Ectodermal cell (in vitro differentiated cells): ENCODE results near the gene EHHADH.

Experiments
- H3K27ac ChIP-seq: 2 replicates; pipeline ENCODE4 v1.7.0; 2013; ENCODE audit warnings: mild to moderate bottlenecking, low read depth, low read length; ENCODE audit not compliant: insufficient read depth, poor library complexity, severe bottlenecking
- H3K27me3 ChIP-seq: 2 replicates; pipeline ENCODE4 v1.7.0; 2013; ENCODE audit warnings: mild to moderate bottlenecking, low read length; ENCODE audit not compliant: insufficient read depth, control insufficient read depth, poor library complexity, severe bottlenecking
- H3K36me3 ChIP-seq: one replicate; pipeline ENCODE4 v1.7.0; 2013; ENCODE audit warnings: low read length; ENCODE audit not compliant: control insufficient read depth, insufficient read depth
- H3K4me1 ChIP-seq: one replicate; pipeline ENCODE4 v1.7.0; 2013; ENCODE audit warnings: low read length; ENCODE audit not compliant: control insufficient read depth, insufficient read depth
- H3K4me3 ChIP-seq: 2 replicates; pipeline ENCODE4 v1.7.0; 2013; ENCODE audit warnings: low read depth, low read length, control low read depth; ENCODE audit not compliant: insufficient read depth
- H3K9me3 ChIP-seq: 2 replicates; pipeline ENCODE4 v1.7.0; 2013; ENCODE audit warnings: mild to moderate bottlenecking, low read length, moderate library complexity; ENCODE audit not compliant: control insufficient read depth
- WGBS, 2 experiments: methylation state at CpG; one replicate each; pipeline ENCODE4 v1.1.7; 2013; ENCODE audit warnings: missing lambda C conversion rate in 2 of 2; 5-methylcytosine and 5-hydroxymethylcytosine counted together

Gene EHHADH

DNA sequence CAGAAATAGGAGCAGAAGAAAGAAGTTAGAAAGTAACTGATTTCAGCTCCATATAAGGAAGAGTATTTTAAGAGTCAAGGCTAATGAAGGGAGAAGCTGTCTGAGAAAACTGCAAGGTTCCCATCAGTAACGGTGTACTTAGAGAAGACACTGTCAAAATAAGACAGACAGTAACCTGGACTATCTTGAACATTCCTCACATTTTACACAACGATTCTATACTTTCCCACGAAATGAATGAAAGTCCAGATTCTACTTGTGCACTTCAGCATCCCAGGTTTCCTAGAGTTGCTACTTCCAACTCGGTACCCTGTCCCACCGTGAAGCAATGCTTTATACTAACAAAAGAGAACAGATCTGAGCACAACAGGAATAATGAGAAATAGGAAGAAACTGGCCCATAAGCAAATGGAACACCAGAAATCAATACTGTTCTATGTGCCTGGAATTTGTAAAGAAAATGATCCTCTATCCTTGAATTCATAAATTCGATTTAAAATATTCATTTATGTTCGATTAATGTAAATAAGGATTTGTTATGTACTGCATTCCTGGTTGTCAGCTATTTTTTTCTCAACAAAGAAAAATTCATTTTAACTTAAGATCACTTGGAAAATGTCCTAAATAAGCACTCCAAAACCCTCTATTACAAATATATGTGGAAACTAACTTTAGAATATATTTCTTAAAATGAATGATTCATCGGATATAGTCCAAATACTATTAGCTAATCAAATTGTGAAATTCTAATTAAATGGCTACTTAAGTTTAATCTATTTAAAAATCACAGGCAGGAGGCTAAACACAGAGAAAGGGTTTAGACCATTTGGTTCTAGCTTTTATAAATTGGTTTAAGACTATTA lies 102.5 kb downstream of the EHHADH start:
- Histone ChIP-seq H3K4me1 (no peaks in the 10 kb centered on the region), H3K27ac (no peak overlapping the region), H3K36me3 (no peaks in the 10 kb centered on the region), H3K27me3 (peaks cover 44% of the 10 kb centered on the region), H3K4me3 (peak overlapping the region; percentile 57), H3K9me3 (no peaks in the 10 kb centered on the region)
- WGBS, 2 experiments = 71 to 78% methylated on average over 5 to 7 of the region's 8 CpGs

DNA sequence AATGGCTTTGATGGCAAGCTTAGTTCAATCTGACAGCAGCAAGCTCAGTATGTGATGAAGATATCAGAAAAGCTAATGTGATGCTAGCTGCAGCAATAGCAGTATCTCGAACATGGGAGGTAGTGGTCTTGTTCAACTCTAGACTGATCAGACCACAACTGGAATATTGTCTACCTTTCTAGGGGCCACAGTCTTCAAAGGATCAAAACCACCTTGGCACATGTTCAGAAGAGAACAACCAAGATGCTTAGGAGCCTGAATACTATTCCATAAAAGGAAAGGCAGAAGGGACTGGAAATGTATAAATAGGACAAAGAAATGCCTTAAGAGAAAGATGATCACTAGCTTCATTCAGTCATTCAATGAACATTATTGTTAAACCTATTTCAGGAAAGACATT lies 103.3 kb downstream of the EHHADH start:
- peaks cover 44% of the 10 kb centered on the region for H3K27me3 ChIP-seq
- 93 to 94% methylated on average over 1 of the region's 1 CpG for WGBS, 2 experiments
- no peak overlapping the region for H3K27ac ChIP-seq

DNA sequence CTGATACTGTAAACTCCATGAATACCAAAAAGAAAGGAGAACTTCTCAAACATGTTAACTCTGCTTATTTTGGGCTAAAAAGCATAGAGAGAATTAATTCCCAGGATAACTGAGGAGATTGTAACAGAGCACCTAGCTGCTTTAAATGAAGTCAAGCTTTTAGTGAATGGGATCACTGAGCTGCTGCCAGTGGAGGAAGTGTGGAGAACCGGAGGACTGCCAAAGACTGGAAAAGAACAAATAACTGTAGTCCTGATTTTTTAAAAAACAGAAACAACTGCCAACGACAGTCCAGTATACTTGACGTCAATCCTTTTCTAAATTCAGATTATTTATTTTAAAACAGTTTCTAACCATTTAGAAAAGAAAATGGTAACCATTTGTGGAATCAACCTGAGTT lies 104.3 kb downstream of the EHHADH start:
- Histone ChIP-seq H3K36me3 (no peaks in the 10 kb centered on the region), H3K27me3 (peaks cover 44% of the 10 kb centered on the region), H3K4me3 (no peak overlapping the region), H3K4me1 (no peaks in the 10 kb centered on the region), H3K27ac (no peak overlapping the region), H3K9me3 (no peaks in the 10 kb centered on the region)
- WGBS, 2 experiments = 91 to 93% methylated on average over 2 to 3 of the region's 3 CpGs

More for the DNA sequence above, 103.3 kb downstream of the EHHADH start:
- H3K36me3 ChIP-seq = no peaks in the 10 kb centered on the region
- H3K4me3 ChIP-seq = no peak overlapping the region
- no peaks in the 10 kb centered on the region for H3K9me3 ChIP-seq
- H3K4me1 ChIP-seq = no peaks in the 10 kb centered on the region

DNA sequence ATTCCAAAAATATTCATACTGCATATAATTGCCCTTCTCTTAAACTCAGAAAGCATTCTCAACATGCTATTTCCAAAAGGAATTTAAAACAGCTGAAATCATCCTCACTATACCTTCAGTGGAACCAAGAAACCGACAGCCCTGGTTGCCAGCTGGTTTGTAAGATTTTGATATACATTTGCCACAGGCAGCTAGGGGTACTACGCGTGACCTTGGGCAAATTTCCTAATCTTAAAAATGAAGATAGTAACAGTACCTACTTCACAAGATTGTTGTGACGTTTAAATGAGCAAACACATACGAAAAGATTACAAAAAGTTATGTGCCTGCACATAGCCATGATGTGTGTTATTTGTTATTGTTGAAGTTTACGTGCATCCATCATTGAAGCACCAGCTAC lies 108.3 kb downstream of the EHHADH start:
- no peaks in the 10 kb centered on the region for H3K4me1 ChIP-seq
- no peak overlapping the region for H3K27ac ChIP-seq
- 94 to 97% methylated on average over 6 of the region's 6 CpGs for WGBS, 2 experiments
- no peaks in the 10 kb centered on the region for H3K9me3 ChIP-seq
- peaks cover 11% of the 10 kb centered on the region for H3K27me3 ChIP-seq
- H3K36me3 ChIP-seq = no peaks in the 10 kb centered on the region
- no peak overlapping the region for H3K4me3 ChIP-seq

DNA sequence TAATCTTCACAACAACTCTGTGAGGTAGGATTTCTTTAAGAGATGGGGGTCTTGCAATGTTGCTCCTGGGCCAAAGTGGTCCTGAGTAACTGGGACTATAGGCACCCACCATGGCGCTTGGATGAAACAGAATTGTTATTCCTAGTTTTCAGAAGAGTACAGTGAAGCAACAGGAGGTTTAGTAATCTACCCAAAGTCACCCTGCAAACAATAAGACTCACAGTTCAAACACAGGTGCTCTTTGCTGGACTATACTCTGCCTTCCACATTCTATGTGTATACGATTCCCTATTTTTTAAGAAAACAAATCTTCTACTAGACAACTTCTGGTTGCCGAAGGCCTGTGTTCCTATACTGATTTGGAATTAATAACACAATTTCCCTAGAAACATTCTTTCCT lies 109.1 kb downstream of the EHHADH start:
- Histone ChIP-seq H3K27ac (no peak overlapping the region), H3K36me3 (no peaks in the 10 kb centered on the region), H3K4me3 (no peak overlapping the region), H3K9me3 (no peaks in the 10 kb centered on the region), H3K4me1 (no peaks in the 10 kb centered on the region), H3K27me3 (peaks cover 4% of the 10 kb centered on the region)
- WGBS, 2 experiments = 92 to 96% methylated on average over 3 of the region's 3 CpGs
